Measurements from ENCODE around the gene SYT14. TPM values are rescaled to one million over a fixed set of nuclear protein-coding genes. Genes with fewer than 3 reads are reported as not detected.

The SYT14 gene
- total RNA-seq, 1 experiment from 2014 or later = 0.07 TPM

- intact Hi-C loops (cut with micrococcal nuclease) = no loop called here
- Histone ChIP-seq H3K9me2 (ENCODE audit: insufficient read depth) (no peaks in the 10 kb centered on the region), H4K20me1 (ENCODE audit: insufficient read depth) (no peaks in the 10 kb centered on the region), H3K4me1 (ENCODE audit: control insufficient read depth in 1 of 2, insufficient read depth in 2 of 2, low read length in 2 of 2) (no peaks in the 10 kb centered on the region), H3K79me2 (ENCODE audit: insufficient read depth, low read length) (no peaks in the 10 kb centered on the region), H3K36me3 (ENCODE audit: control insufficient read depth in 1 of 2, insufficient read depth in 2 of 2, low read length in 2 of 2) (no peaks in the 10 kb centered on the region), H3K4me2 (ENCODE audit: low read length) (no peak overlapping the region), H3K9ac (ENCODE audit: low read length) (no peak overlapping the region), H3K9me3 (ENCODE audit: control insufficient read depth in 1 of 2, insufficient read depth in 1 of 2, low read depth in 1 of 2, low read length in 2 of 2) (no peaks in the 10 kb centered on the region), H3K27ac (ENCODE audit: low read depth, low read length) (no peak overlapping the region), H3K27me3 (ENCODE audit: insufficient read depth, low read length) (peaks cover 15% of the 10 kb centered on the region), H2AFZ (ENCODE audit: low read depth, low read length, poor library complexity, severe bottlenecking) (no peak overlapping the region), H3K4me3 (replicated peaks in 1 of 2; ENCODE audit: low read depth in 1 of 2, low read length in 2 of 2) (no peak overlapping the region)
- TF ChIP-seq EZH2 (IDR thresholded peaks at IDR 0.05) (no peak), RAD21 (IDR thresholded peaks at IDR 0.05; ENCODE audit: low read depth) (no peak), MAX (IDR thresholded peaks at IDR 0.05) (no peak), SRF (IDR thresholded peaks at IDR 0.05; ENCODE audit: low read depth) (no peak), ZFX (IDR thresholded peaks at IDR 0.05) (no peak), TCF7L2 (IDR thresholded peaks at IDR 0.05; ENCODE audit: borderline replicate concordance, extremely low read depth, insufficient read depth, insufficient read length) (no peak), SP1 (IDR thresholded peaks at IDR 0.05; ENCODE audit: low read depth) (no peak), POLR2A (IDR thresholded peaks at IDR 0.05; ENCODE audit: borderline replicate concordance, extremely low read depth, insufficient read depth, insufficient read length) (no peak)
- TF ChIP-seq, protein P1, sequence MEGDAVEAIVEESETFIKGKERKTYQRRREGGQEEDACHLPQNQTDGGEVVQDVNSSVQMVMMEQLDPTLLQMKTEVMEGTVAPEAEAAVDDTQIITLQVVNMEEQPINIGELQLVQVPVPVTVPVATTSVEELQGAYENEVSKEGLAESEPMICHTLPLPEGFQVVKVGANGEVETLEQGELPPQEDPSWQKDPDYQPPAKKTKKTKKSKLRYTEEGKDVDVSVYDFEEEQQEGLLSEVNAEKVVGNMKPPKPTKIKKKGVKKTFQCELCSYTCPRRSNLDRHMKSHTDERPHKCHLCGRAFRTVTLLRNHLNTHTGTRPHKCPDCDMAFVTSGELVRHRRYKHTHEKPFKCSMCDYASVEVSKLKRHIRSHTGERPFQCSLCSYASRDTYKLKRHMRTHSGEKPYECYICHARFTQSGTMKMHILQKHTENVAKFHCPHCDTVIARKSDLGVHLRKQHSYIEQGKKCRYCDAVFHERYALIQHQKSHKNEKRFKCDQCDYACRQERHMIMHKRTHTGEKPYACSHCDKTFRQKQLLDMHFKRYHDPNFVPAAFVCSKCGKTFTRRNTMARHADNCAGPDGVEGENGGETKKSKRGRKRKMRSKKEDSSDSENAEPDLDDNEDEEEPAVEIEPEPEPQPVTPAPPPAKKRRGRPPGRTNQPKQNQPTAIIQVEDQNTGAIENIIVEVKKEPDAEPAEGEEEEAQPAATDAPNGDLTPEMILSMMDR (IDR thresholded peaks at IDR 0.05 in 2 of 3, conservative IDR thresholded peaks at IDR 0.05 in 1 of 3; ENCODE audit: borderline replicate concordance in 1 of 3, insufficient read depth in 1 of 3, low read depth in 2 of 3, low read length in 2 of 3) = no peak
- TF ChIP-seq, protein P2, sequence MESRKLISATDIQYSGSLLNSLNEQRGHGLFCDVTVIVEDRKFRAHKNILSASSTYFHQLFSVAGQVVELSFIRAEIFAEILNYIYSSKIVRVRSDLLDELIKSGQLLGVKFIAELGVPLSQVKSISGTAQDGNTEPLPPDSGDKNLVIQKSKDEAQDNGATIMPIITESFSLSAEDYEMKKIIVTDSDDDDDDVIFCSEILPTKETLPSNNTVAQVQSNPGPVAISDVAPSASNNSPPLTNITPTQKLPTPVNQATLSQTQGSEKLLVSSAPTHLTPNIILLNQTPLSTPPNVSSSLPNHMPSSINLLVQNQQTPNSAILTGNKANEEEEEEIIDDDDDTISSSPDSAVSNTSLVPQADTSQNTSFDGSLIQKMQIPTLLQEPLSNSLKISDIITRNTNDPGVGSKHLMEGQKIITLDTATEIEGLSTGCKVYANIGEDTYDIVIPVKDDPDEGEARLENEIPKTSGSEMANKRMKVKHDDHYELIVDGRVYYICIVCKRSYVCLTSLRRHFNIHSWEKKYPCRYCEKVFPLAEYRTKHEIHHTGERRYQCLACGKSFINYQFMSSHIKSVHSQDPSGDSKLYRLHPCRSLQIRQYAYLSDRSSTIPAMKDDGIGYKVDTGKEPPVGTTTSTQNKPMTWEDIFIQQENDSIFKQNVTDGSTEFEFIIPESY (IDR thresholded peaks at IDR 0.05; ENCODE audit: extremely low read depth, insufficient replicate concordance, low read length) = no peak
- ChIA-PET RAD21 (ENCODE audit: low non-redundant PET in 1 of 2, low total read pairs in 2 of 2, uncharacterized antibody in 2 of 2, unreplicated experiment in 2 of 2) (no interaction called here), POLR2A (no interaction called here), CTCF (no interaction called here)
- DNase-seq (ENCODE audit: low read depth, low spot score) (no peak), ATAC-seq (no peak)
- no TSS peak for BruUV-seq (replicated peaks)
Measured at GRCh38 chr1:209983953-209984352, 45.9 kb downstream of the SYT14 start.

Measured in HCT116 (cell line).